C4-2B (cell line): ENCODE data around the gene CHCHD3.

ENCODE experiments used
- H3K27ac ChIP-seq: fragments of 450-650 bp; 2 replicates; pipeline ENCODE4 v1.5.1; 2017
- CTCF ChIP-seq: fragments of 450-650 bp; conservative IDR thresholded peaks from 2 replicates; pipeline ENCODE4 v1.5.1; 2017; ENCODE audit warnings: mild to moderate bottlenecking
- ZFX ChIP-seq: fragments of 450-650 bp; IDR thresholded peaks from 2 replicates; pipeline ENCODE4 v1.6.1; 2017

The CHCHD3 gene

DNA sequence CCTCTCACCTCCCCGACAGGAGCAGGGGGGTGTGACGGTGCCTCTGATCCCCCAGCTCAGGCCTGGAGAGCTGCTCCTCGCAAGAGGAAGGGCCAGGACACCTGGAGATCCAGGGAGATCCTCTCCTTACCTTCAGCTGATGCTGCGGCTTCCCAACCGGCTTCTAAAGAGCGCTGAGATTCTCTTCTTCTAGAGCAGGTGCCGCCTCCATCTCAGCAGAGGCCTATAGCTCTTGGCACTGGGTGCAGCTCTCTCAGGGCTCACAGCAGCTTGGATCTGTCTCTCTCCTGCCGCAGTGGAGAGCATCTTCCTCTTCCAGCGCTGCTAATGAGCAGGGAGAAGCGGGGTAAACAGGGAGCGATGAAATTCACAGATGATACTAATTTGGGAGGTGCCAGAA lies 316.0 kb downstream of the CHCHD3 start:
- H3K27ac ChIP-seq, result no peak overlapping the region
- TF ChIP-seq ZFX (no peak), CTCF (no peak)

DNA sequence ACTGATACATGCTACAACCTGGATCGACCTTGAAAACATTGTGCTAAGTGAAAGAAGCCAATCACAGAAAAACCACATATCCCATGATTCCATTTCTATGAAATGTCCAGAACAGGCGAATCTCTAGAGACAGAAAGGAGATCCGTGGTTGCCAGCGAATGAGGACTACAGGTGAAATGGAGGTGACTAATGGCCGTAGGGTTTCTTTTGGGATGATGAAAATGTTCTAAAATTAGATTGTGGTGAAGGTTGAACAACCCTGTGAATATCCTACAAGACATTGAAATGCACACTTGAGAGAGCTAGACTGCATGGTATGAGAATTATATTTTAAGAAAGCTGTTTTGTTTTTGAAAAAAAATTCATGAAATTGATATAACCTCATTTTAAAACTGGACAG lies 317.1 kb downstream of the CHCHD3 start:
- TF ChIP-seq CTCF (no peak), ZFX (no peak)
- H3K27ac ChIP-seq, result no peak overlapping the region

DNA sequence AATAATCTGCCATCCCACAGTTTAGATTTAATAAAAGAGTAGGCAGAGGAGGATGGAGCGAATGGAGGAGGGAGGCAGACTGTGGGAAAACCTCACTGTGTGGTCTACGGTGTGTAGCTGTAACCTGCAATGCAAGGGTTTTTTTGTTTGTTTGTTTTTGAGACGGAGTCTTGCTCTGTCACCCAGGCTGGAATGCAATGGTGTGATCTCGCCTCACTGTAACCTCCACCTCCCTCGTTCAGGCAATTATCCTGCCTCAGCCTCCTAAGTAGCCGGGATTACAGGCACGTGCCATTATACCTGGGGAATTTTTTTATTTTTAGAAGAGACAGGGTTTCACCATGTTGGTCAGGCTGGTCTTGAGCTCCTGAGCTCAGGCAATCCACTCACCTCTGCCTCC lies 321.0 kb downstream of the CHCHD3 start:
- TF ChIP-seq ZFX, result no peak
- no peak for TF ChIP-seq CTCF
- no peak overlapping the region for H3K27ac ChIP-seq

- TF ChIP-seq ZFX, result no peak
- TF ChIP-seq CTCF, result no peak
- H3K27ac ChIP-seq, result no peak overlapping the region
These were observed 321.7 kb downstream of the CHCHD3 start for GRCh38 chr7:132760244-132760623.

- no peak overlapping the region for H3K27ac ChIP-seq
- TF ChIP-seq CTCF (no peak), ZFX (no peak)
These were observed 322.2 kb downstream of the CHCHD3 start for GRCh38 chr7:132759482-132760243.

- no peak for TF ChIP-seq ZFX
- TF ChIP-seq CTCF, result no peak
- no peak overlapping the region for H3K27ac ChIP-seq
These were observed 322.9 kb downstream of the CHCHD3 start for GRCh38 chr7:132758986-132759385.

- TF ChIP-seq CTCF (no peak), ZFX (no peak)
- H3K27ac ChIP-seq, result no peak overlapping the region
These were observed 324.1 kb downstream of the CHCHD3 start for GRCh38 chr7:132757783-132758182.
